DND-41 (cell line): Measurements from ENCODE around the gene GOSR2.

Experiments
- ATAC-seq: fragments of 200-7000 bp; cut with Tn5 transposase; 3 replicates; pipeline ENCODE4 v1.9.1; 2021; ENCODE audit warnings: low read depth; ENCODE audit not compliant: insufficient read depth
- DNase-seq: peaks from one replicate; pipeline ENCODE4 v3.0.0-alpha.2; 2020
- H2AFZ ChIP-seq: 2 replicates; pipeline ENCODE4 v1.6.0; 2012; ENCODE audit warnings: low read depth, low read length
- H3K27ac ChIP-seq: 2 replicates; pipeline ENCODE4 v1.5.1; 2012; ENCODE audit warnings: low read length, inconsistent platforms
- H3K27me3 ChIP-seq: fragments of 200-600 bp; sonication (generic); 2 replicates; pipeline ENCODE4 v1.6.0; 2012; ENCODE audit warnings: low read length, mild to moderate bottlenecking, inconsistent platforms; ENCODE audit not compliant: insufficient read depth, poor library complexity
- H3K36me3 ChIP-seq: 2 replicates; pipeline ENCODE4 v1.5.1; 2012; ENCODE audit warnings: low read length, inconsistent platforms; ENCODE audit not compliant: insufficient read depth
- H3K4me1 ChIP-seq: 2 replicates; pipeline ENCODE4 v1.5.1; 2012; ENCODE audit warnings: mild to moderate bottlenecking, low read length; ENCODE audit not compliant: insufficient read depth
- H3K4me2 ChIP-seq: 2 replicates; pipeline ENCODE4 v1.6.0; 2012; ENCODE audit warnings: mild to moderate bottlenecking, moderate library complexity, low read length, inconsistent platforms; ENCODE audit not compliant: insufficient read depth
- H3K4me3 ChIP-seq, 2 experiments: fragments of 200-600 bp in 1 of 2; shearing (Covaris generic) in 1 of 2; 2 replicates each; pipeline ENCODE4 v1.5.1; 2012 to 2016; ENCODE audit warnings: inconsistent platforms in 2 of 2, low read length in 2 of 2, mild to moderate bottlenecking in 2 of 2, low read depth in 1 of 2, moderate library complexity in 1 of 2
- H3K79me2 ChIP-seq: 2 replicates; pipeline ENCODE4 v1.6.0; 2012; ENCODE audit warnings: low read length, inconsistent platforms; ENCODE audit not compliant: insufficient read depth
- H3K9ac ChIP-seq: 2 replicates; pipeline ENCODE4 v1.6.0; 2012; ENCODE audit warnings: low read depth, mild to moderate bottlenecking, inconsistent platforms, low read length, moderate library complexity
- H3K9me3 ChIP-seq: 2 replicates; pipeline ENCODE4 v1.5.1; 2012; ENCODE audit warnings: low read length, moderate library complexity, mild to moderate bottlenecking, inconsistent platforms; ENCODE audit not compliant: insufficient read depth, severe bottlenecking
- H4K20me1 ChIP-seq: 2 replicates; pipeline ENCODE4 v1.6.0; 2012; ENCODE audit warnings: low read length; ENCODE audit not compliant: insufficient read depth
- EZH2 ChIP-seq: IDR thresholded peaks from 3 replicates; pipeline ENCODE4 v1.6.1; 2012; ENCODE audit warnings: borderline replicate concordance, low read depth, mild to moderate bottlenecking, moderate library complexity, low read length, inconsistent platforms; ENCODE audit not compliant: severe bottlenecking
- TF ChIP-seq, protein P1 (sequence below): IDR thresholded peaks from 2 replicates; pipeline ENCODE4 v1.5.1; 2012; ENCODE audit warnings: borderline replicate concordance, low read length, moderate library complexity, mild to moderate bottlenecking; ENCODE audit not compliant: poor library complexity, severe bottlenecking; ENCODE audit errors: extremely low read depth

Gene GOSR2

DNA sequence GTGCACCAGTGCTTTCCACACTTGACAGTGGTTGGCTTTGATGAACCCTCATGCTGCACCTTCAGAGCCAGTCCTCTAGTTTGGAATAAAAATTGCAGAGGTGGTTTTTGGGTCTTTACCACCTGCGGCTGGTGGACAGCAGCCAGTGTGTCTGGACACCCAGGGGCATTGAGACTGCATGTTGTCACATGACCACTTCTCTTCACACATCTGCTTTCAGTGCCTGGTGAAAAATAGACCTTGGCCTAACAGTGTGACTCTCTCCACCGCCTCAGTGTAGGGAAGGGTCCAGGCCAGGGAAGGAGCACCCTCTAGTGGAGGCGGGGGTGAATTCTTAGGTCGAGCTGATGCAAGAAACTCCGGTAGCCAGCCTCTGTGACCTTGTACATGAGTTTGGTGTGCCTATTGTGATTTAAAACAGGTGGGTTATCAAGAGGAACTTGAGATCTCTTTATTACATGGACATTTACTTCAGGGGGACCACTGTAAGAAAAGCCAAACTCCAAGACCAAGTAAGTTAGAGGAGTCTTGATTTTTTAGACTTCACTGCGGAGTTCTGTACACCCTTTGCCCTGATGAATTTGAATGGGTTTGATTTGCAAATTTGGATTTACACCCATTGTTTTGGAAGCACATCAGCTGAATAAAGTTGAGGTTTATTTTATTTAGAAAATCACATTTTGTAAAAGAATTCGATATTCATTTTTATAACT, 17.9 kb downstream of the GOSR2 start:
- no peaks in the 10 kb centered on the region for H3K27me3 ChIP-seq
- H3K4me2 ChIP-seq, result no peak overlapping the region
- no peaks in the 10 kb centered on the region for H3K9me3 ChIP-seq
- H3K9ac ChIP-seq, result no peak overlapping the region
- H3K27ac ChIP-seq, result no peak overlapping the region
- H4K20me1 ChIP-seq, result no peaks in the 10 kb centered on the region; the same call in 1 of the 2 replicates
- TF ChIP-seq, protein P1, sequence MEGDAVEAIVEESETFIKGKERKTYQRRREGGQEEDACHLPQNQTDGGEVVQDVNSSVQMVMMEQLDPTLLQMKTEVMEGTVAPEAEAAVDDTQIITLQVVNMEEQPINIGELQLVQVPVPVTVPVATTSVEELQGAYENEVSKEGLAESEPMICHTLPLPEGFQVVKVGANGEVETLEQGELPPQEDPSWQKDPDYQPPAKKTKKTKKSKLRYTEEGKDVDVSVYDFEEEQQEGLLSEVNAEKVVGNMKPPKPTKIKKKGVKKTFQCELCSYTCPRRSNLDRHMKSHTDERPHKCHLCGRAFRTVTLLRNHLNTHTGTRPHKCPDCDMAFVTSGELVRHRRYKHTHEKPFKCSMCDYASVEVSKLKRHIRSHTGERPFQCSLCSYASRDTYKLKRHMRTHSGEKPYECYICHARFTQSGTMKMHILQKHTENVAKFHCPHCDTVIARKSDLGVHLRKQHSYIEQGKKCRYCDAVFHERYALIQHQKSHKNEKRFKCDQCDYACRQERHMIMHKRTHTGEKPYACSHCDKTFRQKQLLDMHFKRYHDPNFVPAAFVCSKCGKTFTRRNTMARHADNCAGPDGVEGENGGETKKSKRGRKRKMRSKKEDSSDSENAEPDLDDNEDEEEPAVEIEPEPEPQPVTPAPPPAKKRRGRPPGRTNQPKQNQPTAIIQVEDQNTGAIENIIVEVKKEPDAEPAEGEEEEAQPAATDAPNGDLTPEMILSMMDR, result peak; percentile 92
- TF ChIP-seq EZH2, result no peak
- DNase-seq (peak; percentile 78), ATAC-seq (peak; percentile 89)
- H2AFZ ChIP-seq, result no peak overlapping the region
- no peaks in the 10 kb centered on the region for H3K79me2 ChIP-seq
- no peaks in the 10 kb centered on the region for H3K4me1 ChIP-seq
- H3K4me3 ChIP-seq, result no peak overlapping the region
- H3K36me3 ChIP-seq, result peaks cover 52% of the 10 kb centered on the region

- Histone ChIP-seq H3K4me3 (no peak overlapping the region), H3K4me2 (no peak overlapping the region), H3K36me3 (peaks cover 35% of the 10 kb centered on the region), H3K79me2 (no peaks in the 10 kb centered on the region), H3K27me3 (no peaks in the 10 kb centered on the region), H3K9ac (no peak overlapping the region), H2AFZ (no peak overlapping the region), H4K20me1 (no peaks in the 10 kb centered on the region), H3K9me3 (no peaks in the 10 kb centered on the region), H3K27ac (no peak overlapping the region), H3K4me1 (no peaks in the 10 kb centered on the region)
- peak; percentile 73 for ATAC-seq
- peak; percentile 68 for DNase-seq
- TF ChIP-seq, protein P1, result peak; percentile 90
- no peak for TF ChIP-seq EZH2
Measured at GRCh38 chr17:46942441-46943217, 19.7 kb downstream of the GOSR2 start.

GRCh38 chr17:46943218-46943500, 20.2 kb downstream of the GOSR2 start:
- DNase-seq, result no peak
- TF ChIP-seq EZH2, result no peak
- TF ChIP-seq, protein P1, result no peak
- no peak overlapping the region for H3K27ac ChIP-seq
- H3K9me3 ChIP-seq, result no peaks in the 10 kb centered on the region
- no peak overlapping the region for H3K4me2 ChIP-seq
- no peaks in the 10 kb centered on the region for H3K27me3 ChIP-seq
- no peak overlapping the region for H3K9ac ChIP-seq
- H3K4me1 ChIP-seq, result no peaks in the 10 kb centered on the region
- H3K4me3 ChIP-seq, result no peak overlapping the region
- no peaks in the 10 kb centered on the region for H3K79me2 ChIP-seq
- H2AFZ ChIP-seq, result no peak overlapping the region
- no peaks in the 10 kb centered on the region for H4K20me1 ChIP-seq
- H3K36me3 ChIP-seq, result peaks cover 30% of the 10 kb centered on the region
- ATAC-seq, result no peak
